PC-3 (cell line): ENCODE results near the gene DGKB.

Source experiments
- CTCF ChIP-seq: fragments of 300-600 bp; sonication (generic); conservative IDR thresholded peaks from 2 replicates; pipeline ENCODE4 v1.5.1; 2017; ENCODE audit warnings: antibody characterized with exemption, low read depth, mild to moderate bottlenecking, low read length
- EZH2 ChIP-seq: fragments of 300-600 bp; sonication (generic); IDR thresholded peaks from one replicate; pipeline ENCODE4 v1.6.1; 2017; ENCODE audit warnings: antibody characterized with exemption, mild to moderate bottlenecking, low read length; ENCODE audit not compliant: unreplicated experiment
- EZH2phosphoT487 ChIP-seq: fragments of 300-600 bp; sonication (generic); IDR thresholded peaks from 2 replicates; pipeline ENCODE4 v1.6.1; 2018; ENCODE audit warnings: mild to moderate bottlenecking, antibody characterized with exemption, low read length, borderline replicate concordance

GRCh38 chr7:14381306-14381705, 521.2 kb downstream of the DGKB start:
- TF ChIP-seq CTCF (no peak), EZH2 (no peak), EZH2phosphoT487 (no peak)
